ENCODE results near the gene DGKD.
A peak's percentile ranks its signal among the peaks of the same experiment; 100 is the strongest.
"Not testable (repeated sequence)": the region's sequence is repeated elsewhere in the genome, so short reads cannot be mapped to it uniquely, and the experiment has no call there.

Gene DGKD, protein sequence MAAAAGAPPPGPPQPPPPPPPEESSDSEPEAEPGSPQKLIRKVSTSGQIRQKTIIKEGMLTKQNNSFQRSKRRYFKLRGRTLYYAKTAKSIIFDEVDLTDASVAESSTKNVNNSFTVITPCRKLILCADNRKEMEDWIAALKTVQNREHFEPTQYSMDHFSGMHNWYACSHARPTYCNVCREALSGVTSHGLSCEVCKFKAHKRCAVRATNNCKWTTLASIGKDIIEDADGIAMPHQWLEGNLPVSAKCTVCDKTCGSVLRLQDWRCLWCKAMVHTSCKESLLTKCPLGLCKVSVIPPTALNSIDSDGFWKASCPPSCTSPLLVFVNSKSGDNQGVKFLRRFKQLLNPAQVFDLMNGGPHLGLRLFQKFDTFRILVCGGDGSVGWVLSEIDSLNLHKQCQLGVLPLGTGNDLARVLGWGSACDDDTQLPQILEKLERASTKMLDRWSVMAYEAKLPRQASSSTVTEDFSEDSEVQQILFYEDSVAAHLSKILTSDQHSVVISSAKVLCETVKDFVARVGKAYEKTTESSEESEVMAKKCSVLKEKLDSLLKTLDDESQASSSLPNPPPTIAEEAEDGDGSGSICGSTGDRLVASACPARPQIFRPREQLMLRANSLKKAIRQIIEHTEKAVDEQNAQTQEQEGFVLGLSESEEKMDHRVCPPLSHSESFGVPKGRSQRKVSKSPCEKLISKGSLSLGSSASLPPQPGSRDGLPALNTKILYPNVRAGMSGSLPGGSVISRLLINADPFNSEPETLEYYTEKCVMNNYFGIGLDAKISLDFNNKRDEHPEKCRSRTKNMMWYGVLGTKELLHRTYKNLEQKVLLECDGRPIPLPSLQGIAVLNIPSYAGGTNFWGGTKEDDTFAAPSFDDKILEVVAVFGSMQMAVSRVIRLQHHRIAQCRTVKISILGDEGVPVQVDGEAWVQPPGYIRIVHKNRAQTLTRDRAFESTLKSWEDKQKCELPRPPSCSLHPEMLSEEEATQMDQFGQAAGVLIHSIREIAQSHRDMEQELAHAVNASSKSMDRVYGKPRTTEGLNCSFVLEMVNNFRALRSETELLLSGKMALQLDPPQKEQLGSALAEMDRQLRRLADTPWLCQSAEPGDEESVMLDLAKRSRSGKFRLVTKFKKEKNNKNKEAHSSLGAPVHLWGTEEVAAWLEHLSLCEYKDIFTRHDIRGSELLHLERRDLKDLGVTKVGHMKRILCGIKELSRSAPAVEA

DNA sequence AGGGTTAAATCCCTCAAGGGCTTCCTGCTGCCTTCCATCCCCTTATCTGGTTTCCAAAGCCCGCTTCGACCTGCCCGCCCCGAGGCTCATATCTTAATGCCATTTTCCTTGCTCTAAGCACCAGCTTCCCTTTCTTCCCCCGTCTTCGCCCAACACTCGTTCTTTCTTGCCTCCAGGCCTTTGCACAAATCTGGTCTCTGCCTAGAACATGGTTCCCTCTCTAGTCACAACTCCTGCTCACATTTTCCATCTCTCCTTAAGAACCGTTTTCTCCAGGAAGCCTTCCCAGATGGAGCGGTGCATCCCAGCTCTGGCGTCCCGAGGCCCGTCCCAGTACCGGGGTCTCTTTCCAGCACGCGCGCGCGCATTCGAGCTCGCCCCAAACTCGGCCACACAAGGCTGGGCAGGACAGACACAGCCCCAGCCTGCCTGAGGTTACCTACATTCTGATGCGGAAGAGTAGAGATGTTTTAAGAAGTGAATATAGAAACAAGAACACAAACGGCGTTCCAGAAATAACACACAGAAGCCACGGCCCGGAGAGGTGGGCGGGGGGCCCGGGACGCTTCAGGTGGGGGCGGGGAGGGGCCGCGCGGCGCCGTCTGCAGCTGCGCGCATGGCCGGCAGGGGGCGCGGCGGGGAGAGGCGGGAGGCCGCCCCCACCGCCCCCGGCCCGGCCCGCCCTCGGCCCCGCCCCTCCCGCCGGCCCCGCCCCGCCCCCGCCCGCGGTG is at the start of gene DGKD:
DGKD (plus strand) TSS at position 726 of the 731 bp plus-strand sequence. CDS start 25 bp downstream, outside the sequence.
- peak; percentile 72 for DNase-seq

DNA sequence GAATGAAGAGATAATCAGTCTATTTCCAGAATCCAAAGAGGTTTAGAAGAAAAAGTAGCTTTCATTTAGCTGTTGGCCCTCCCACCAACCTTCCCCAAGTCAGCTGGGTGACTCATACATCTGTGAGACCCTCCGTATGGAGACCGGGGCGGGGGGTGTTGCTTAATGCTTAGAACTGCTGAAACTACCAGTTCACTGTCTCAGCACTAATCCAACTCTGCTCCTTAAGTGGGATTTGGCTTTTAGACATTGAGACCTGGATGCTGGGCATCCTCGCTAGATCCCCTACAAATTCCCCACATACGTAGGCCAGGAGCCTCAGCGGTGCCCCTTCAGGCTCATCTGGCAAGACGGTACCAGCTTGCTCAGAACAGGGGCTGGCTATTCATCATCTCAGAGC is 46.7 kb upstream of the DGKD start, which contains the start of gene SAG:
SAG (plus strand) TSS at position 252 of the 400 bp plus-strand sequence. CDS start 1,374 bp downstream, outside the sequence.
- DNase-seq: no peak

DNA sequence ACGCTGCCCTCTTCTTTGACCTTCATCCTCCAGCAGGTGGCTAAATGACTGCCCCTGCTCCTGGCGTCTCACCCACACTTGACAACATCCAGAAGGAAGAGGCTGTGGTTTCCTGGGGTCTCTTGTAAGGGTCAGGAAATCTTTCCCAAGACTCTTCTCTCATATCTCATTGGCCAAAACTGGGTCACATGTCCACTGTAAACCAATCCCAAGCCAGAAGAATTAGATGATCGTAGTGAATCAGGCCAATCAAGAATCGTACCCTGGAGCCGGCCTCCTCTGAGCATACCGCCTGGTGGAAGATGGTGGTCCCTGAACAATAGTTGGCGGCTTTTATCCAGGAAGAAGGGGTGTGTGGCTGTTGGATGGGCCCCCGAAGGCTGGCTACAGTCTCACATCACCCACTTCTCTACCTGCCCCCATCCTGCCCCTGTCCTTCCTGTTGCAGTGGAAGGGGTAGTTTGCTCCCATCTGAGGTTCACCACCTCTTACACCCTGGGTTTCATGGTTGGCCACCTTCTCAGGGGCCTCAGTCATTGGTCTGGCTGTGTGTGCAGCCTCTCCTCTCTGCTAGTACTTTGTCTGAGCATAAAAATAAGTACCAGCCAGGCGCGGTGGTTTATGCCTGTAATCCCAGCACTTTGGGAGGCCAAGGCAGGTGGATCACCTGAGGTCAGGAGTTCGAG is 42.9 kb upstream of the DGKD start:
- no peak for DNase-seq

DNA sequence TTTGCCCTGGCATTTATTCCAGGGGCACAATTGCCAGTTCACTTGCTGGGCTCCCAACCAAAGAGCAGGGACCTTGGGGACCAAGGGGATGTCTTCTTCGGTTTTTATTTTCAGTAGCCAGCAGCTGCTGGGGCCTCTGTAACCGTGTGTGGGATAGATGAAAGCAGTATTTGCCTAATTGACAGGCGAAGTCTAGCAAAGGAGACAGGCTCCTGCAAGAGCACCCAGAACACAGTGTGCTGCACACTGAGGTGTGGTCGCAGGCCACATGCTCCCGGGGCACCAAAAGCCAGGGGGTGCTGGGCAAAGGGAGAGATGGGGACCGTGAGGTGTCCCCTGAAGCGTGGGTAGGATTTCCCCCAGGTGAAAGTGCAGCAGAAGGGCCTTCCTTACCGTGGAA is 41.4 kb upstream of the DGKD start:
- DNase-seq: no peak

DNA sequence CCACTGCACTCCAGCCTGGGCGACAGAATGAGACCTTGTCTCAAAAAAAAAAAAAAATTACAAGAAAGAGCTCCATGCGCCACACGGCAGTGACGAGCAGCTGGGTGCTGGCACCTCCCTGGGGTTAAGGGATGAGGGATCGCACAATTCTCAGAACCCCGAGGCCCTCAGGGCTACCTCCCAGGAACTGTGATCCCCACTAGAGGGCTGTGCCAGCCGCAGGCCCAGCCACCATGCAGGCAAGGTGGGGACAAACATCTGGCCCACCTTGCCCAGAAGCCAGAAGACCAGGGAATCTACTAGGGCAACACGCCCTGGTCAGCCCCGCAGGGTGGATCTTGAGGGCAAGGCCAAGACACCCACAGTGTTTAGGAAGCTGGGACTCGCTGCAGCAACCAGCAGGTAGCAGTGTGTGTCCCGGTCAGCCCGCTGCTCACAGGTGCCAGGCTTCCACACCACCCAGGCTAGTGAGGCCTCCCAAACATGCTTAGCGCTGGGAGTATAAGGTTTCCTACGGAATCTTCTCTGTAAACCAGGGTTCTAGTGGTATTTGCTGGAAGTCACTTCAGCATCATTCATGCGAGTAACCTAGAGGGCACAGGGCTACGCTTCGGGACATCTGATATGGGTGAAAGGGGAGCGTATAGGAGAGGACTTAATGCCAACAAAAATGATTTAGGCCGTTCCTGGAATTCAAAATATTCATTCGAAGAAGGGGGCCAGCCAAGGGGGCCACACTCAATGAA is 39.9 kb upstream of the DGKD start:
- DNase-seq: no peak

DNA sequence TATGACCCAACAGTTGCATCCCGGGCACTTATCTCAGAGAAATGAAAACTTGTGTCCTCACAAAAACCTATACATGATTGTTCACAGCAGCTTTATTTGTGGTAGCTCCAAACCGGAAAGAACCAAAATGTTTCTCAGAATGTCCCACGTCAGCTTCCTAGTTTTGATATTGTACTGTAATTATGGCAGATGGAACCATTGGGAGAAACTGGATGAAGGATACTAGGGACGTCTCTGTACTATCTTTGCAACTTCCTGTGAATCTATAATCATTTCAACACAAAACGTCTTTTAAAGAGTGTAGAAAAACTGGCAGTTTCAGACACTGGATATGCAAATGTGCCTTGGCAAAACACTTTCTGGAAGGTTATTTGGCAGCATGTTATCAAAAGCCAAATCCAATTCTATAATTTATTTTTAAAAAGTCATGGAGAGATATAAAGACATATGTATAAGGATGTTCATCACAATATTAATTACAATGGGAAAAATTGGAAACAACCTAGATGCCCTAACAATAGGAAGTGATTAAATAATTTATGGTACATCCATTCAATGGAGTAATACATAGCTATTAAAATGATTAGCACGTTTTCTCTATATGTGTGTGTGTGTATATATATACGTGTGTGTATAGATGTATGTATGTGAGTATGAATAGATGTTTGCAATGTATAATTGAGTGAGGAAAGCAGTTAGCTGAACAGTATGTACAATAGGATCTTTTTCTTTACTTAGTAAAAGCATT is 36.9 kb upstream of the DGKD start:
- DNase-seq: no peak

DNA sequence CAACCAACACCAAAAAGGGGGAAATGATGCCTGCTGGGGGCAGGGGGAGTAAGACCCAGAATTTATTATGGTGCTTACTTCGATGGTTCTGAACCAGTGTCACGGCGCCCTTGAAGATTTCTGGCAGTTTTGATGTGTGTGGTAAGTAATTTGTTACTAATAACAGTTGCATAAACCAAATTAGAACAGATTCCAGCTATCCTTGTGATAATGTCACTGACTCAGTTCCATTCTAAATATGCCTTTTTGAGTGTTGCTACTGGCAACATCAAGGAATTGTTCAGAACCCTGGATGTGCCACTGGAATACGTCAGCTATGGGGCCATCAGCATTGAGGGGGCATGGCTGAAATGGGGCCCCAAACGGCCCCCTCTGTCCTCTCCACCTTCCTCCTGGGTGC is 35.0 kb upstream of the DGKD start:
- DNase-seq: no peak

DNA sequence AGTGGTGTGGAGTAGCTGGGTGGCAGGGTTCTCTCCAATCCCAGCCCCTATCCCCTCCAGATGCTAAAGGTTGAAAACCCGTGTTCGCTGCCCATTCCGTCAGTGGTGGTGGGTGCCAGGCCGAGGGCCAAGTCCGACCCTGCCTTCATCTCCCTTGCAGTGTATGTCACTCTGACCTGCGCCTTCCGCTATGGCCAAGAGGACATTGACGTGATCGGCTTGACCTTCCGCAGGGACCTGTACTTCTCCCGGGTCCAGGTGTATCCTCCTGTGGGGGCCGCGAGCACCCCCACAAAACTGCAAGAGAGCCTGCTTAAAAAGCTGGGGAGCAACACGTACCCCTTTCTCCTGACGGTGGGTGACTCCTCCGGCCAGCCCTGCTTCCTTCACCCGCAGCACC is 33.8 kb upstream of the DGKD start:
- no peak for DNase-seq

DNA sequence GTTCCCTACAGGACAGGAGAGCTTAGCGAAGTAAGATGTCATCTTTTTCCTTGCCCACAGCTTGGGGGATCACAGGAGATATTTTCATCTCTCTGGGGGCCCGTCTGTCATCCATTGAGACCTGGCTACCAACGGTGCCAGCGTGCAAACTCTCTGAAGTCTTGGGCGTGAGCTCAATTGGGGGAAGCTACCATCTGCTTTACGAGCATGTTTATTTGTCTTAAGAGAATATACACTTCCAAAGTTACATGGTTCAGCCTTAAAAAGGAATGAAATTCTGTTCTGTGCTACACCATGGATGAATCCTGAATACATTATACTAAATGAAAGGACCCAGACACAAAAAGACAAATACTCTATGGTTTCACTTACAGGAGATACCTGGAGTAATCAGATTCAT is 33.1 kb upstream of the DGKD start:
- no peak for DNase-seq

DNA sequence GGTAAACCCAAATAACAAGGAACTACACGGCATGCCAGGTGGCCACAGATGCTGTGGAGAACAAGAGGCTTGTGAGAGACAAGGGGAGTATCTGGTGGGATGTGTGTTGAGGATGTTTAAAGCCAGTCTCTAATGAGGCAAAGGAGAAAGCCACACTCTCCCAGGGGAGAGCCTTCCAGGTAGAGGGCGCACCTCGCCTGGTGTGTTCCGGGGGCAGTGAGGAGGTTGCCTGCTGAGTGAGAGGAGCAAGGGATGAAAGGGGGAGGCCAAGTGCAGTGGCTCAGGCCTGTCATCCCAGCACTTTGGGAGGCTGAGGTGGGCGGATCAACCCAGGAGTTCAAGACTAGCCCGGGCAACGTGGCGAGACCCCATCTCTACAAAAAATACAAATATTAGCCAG is 30.4 kb upstream of the DGKD start:
- no peak for DNase-seq

DNA sequence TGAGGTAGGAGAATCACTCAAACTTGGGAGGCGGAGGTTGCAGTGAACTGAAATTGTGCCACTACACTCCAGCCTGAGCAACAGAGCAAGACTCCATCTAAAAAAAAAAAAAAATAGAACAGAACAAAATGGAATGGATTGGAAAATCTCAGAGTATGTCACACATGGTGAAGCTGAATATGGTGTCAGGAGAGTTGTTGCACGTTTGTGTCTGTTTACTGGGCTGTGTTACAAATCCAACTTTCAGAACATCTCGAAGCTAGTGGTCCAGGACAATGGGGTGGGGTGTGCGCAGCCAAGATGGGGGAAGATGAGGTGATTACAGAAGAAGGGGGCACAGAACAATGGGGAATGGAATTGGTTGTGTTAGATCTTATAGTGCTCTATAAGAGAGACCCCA is 29.0 kb upstream of the DGKD start:
- DNase-seq: no peak

DNA sequence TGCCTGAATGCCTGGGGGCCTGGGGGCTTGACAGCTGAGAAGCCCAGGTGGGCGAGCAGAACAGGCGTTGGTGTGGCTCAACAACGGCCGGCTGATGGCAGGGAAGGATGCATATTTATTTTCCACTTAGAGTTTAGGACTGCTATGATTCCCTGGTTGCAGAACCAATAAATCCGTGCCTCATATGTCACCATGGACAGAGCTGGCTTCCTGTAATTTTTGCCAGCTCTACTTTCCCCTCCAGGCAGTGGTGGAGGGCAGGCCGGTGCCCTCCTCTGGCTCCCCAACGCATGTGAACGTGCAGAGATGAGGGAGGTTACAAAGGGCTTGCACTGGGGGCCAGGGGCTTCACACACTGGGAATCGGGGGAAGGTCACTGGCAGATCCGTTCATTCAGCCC is 28.5 kb upstream of the DGKD start:
- no peak for DNase-seq

DNA sequence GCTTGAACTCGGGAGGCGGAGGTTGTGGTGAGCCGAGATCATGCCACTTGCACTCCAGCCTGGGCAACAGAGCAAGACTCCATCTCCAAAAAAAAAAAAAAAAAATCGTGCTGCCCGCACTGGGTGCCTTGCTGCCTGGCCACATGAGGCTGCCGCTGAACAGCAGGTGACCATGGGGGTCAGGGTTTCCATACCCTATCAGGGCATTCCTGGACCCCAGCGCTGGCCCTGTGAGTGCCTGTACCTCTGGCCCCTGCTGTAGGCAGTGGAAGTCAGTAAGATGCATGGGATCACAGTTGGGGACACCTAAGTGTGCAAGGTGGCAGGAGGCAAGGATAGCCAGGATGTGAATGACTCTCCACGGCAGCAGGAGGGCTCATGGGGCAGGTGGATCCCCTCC is 27.8 kb upstream of the DGKD start:
- DNase-seq: no peak

DNA sequence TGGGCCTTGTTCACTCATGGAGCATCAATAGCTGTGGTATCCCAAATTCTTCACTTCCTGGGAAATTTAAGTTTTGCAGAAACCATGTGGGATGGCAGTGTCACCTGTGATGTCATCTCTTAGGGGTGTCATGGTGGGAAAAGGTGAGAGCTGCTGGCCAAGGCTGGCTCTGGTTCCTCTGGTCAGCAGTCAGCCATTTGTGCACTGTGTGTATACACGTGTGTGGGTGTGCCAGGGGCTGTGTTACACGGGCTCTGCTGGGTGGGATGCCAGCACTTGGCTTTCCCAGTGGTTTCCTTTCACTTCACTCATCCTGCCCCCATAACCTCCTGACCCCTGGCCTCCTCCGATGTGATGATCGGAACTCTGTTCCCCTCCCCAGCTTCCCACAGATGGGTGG is 25.4 kb upstream of the DGKD start:
- no peak for DNase-seq

DNA sequence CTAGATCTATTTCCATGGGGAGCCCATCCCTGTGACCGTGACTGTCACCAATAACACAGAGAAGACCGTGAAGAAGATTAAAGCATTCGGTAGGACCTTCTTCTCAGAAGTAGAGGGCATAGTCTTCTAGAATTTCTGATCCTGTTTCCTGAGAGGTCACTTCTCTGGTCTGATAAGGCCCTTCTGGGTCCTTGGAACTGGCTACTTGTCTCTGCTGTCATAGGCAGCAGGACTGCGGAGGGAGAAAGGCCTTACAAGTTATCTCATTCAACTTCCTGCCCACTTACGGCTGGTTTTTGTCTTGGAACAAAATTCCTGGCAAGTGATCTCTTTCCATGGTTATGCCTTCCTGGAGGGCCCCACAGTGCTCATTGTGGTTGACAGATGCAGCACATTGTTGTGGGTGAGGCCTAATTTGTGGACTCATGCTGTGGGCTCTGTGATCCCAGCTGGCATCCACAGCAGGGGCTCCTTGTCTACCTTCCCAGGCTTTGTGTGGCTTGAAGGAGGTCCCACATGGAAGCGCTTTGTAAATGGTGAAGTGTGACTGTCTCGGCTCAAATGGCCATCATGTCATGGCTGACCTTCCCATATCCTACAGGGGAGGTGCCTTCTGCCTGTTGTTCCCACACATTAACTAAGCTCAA is 24.7 kb upstream of the DGKD start:
- DNase-seq: no peak

DNA sequence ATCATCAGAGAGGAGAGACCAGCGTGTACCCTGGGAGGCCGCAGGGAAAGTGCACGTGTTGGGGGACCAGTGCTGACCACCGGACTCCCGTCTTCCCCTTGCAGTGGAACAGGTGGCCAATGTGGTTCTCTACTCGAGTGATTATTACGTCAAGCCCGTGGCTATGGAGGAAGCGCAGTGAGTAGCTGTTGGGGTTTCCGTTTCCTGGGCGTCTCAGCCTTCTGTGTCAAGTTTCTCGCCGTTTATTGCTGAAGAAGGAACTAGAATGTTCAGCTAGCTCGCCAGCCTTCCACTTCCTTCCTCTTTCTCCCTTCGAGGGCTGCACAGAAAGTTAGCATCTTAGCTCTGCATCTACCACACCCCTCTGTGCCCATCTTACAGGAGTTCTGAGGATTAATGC is 22.8 kb upstream of the DGKD start:
- DNase-seq: no peak

DNA sequence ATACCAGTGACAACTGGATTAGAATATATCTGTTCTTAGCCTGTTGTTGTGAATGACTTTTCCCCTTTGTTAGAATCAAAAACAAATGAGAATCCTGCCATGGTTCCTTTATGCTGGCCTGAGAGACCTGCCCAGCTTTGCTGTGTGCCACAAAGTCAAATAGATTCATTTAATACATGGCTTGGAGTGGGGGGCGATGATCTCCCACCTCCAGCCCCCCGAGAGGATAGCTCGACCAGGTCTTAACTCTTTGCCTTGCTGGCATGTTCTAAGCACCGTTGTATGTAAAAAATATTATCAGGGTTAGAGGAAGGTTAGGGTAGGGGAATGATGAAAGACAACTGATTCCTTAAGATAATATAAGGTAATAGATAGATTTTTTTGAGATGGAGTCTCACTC is 22.2 kb upstream of the DGKD start:
- DNase-seq: no peak

DNA sequence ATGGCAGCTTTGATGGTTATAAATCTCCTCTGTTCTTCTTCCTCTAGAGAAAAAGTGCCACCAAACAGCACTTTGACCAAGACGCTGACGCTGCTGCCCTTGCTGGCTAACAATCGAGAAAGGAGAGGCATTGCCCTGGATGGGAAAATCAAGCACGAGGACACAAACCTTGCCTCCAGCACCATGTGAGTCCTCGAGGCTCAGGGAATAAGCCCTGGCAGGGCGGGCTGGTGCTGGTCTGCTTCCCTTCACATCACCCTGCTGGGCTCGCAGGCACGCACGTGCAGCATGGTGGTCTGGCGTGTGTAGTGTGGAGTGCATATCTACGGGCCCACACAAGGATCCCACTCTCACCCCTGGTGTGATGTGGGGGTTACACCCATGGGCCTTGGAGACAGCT is 19.4 kb upstream of the DGKD start:
- DNase-seq: no peak

DNA sequence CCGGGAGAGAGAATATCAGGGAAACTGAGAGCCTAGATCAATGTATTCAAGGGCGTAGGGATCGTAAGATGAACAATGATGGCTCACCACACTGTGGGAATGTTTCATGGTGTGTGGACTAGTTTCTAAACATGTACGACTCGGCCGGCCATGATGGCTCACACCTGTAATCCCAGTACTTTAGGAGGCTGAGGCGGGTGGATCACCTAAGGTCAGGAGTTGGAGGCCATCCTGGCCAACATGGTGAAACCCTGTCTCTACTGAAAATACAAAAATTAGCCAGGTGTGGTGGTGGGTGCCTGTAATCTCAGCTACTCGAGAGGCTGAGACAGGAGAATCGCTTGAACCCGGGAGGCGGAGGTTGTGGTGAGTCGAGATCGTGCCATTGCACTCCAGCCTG is 18.2 kb upstream of the DGKD start:
- DNase-seq: not testable (repeated sequence)

DNA sequence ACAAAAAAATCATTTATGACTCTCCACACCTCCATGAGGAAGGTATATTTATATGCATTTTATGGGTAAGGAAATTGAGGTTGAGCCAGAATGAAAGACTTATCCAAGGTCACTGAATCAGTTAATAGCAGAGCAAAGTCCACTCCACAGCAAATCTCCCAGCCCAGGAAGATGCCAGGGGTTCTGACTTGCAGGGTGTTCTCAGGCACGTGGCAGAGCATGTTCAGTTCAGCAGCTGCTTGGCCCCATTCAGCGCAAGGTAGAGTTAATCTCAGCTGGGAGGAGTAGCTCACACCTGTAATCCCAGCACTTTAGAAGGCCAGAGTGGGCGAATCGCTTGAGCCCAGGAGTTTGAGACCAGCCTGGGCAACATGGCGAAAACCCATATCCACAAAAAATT is 17.8 kb upstream of the DGKD start:
- no peak for DNase-seq
